Midbrain (tissue), 1 donor: Measurements from ENCODE around the gene GNAI1.

Experiments used
- DNase-seq: peaks from one replicate; lab custom pipeline; 2025; lab: John Stamatoyannopoulos, UW

The GNAI1 gene

DNA sequence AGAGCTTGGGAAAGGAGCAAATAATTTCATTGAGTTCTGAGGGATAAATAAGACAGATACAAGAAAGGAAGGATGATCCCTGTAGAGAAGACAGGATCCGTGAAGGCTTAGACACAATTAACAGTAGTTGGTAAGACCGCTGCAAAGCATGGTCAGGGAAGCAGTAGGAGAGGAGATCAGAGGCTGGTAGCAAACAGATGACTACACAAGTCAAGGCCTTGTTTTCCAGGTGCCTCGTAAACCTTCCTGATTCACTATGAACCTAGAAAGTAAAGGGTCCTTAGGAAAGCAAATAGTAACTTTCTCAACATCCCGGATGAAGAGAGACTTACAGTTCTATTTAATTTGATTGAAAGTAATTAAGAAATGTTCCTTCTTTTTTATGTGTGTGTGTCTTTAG is 118.6 kb downstream of the GNAI1 start:
- DNase-seq = no peak

GRCh38 chr7:80253653-80254052 is 119.0 kb downstream of the GNAI1 start:
- no peak for DNase-seq

GRCh38 chr7:80255656-80256055 is 121.0 kb downstream of the GNAI1 start:
- DNase-seq = no peak

- DNase-seq = no peak
These were observed 123.1 kb downstream of the GNAI1 start for GRCh38 chr7:80257756-80258155.

DNA sequence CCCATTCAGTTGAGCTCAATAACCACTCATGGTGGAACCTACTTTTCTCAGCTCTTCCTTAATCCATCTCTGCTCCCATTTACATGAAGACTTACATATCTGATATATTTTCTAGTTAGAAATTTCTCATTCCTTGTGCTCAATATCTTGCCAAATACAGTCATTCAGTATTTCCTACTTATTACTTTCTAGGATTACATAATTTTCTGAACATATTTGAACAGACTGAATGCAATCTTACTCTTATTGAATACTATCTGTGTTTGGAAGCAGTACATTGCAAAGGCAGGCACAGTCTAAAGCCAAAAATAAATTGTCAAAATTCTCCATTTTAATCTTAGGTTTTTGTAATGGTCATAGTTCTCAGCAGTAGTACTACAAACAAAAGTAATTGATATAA is 126.0 kb downstream of the GNAI1 start:
- no peak for DNase-seq

DNA sequence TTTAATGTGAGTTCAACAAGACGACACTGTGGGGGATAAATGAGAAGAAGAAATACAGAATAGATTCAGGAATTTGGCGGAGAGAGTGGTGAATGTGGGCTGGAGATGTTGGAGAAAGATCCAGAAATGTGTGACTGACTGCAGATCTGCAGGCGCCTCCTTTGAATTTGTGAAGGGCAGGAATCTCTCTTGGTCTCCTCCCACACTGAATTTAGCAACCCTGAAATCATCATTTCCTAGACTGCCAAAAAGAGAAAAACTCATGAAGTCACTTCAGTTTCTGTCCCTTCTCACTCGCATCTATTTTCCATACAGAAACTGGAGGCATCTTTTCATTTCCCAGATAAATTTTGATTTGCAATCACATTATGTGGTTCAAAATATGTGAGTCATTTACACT is 128.7 kb downstream of the GNAI1 start:
- no peak for DNase-seq

DNA sequence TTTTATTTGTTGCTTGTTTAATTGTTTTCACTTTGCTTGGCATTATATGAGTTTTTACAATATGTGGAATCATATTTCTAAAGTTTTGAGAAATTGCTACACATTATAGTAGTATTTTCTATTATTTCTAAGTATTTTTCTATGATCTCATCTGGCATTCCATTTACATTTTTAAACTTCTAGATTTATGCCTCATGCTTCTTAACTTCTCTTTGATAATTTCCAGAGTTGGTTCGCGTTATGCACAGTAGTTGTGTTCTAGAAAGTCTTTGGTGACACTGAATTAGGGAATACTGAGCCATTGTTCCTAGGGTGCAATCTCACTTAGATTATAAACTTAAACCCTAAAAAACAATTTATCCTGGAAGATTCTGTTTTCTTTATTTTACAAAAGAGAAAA is 129.2 kb downstream of the GNAI1 start:
- DNase-seq = no peak

DNA sequence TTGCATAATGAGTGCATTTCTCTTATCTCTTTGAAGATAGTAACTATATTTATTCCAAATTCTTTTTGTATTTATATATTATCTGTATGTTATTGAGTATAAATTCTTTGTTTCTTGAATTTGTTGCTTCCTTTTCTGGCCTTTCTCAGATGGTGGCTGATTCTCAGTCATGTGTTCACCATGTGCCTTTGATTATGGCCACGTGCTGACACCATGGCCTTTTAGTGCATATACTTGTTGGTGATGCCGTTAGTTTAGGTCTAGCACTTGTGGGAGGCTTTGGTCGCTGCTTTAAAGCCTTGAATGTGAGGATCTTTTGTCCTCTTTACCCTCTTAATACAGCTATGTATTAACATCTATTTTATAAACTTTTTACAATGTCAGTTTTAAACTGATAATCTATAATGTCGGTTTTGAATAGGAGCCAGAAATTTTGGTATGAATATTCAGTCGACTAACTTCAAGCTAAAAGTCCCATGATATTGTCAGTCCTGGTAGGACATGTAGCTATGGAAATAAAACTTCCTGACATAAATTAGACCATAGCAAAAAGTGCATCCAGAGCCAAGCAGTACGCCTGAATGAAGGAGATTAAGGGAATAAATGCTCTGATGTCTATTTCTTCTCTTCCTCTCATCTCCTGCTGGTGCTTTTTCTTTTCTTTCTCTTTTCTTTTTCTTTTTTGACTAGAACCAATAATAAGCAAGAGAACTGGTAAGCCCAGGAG is 130.3 kb downstream of the GNAI1 start:
- no peak for DNase-seq

DNA sequence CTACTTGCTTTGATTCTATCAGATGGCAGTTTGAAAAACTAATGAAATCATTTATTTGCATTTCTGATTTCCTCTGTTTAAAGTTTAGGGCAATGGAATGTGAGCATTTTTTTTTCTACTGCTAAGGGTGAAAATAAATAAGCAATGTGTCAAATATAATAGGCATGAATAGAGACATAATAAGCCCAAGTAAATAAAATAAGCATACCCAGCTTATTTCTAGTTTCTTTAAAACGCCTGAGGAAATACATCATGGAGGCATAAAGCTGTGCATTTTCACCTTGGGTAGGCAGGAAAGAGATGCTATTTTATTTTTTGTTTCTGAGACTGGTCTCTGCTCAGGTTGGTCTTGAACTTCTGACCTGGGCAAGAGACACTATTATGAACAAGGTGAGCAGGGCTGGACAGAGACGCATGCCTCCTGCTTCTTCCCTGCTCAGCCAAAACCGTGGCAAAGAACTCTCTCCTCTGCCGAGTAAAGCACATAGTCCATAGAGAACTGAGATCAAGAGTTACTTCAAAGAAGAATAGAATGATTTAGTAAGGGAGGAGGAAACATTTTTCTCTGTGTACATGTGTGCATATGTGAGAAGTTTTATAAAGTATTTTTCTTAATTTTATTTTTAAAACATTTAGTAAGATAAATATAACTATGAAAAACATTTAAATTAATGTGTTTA is 138.1 kb downstream of the GNAI1 start:
- DNase-seq = no peak

GRCh38 chr7:80273327-80273726 is 138.7 kb downstream of the GNAI1 start:
- no peak for DNase-seq

- no peak for DNase-seq
These were observed 140.6 kb downstream of the GNAI1 start for GRCh38 chr7:80275192-80275605.
